ENCODE data around the gene SCFD2. TPM values are rescaled to one million over a fixed set of nuclear protein-coding genes. Genes with fewer than 3 reads are reported as not detected.
A peak's percentile ranks its signal among the peaks of the same experiment; 100 is the strongest.

SCFD2 gene
- total RNA-seq, 2 experiments from 2014 or later: 21.6 to 22.5 TPM

DNA sequence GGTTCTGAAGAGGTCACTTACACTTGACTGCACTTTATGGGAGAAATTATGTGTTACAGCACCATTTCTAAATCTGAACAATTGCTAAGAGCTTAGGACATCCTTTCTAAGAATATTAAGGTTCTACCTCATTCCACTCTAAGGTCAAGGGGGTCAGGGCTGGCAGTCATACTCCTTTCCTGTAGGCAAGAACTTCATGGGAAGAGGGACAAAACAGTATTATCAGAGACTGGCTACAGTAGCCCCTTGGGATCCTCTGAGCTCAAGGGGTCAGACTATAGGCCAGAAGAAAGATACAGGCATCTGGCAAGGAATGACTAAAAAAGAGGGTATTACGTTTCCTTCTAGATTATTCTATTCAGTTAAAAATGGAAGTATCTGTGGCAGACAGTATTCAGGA is 388.6 kb downstream of the SCFD2 start:
- POLR2A ChIA-PET: interaction anchor here (0.6 kb wide), 1 partner anchor 451 kb away, joined by 3 read pairs; no protein-coding TSS in a partner anchor
- intact Hi-C loops (cut with DNase I, micrococcal nuclease): no loop called here
- Mint-ChIP-seq H3K9me3 (ENCODE audit: low read depth) (no peaks in the 10 kb centered on the region), H3K4me1 (peaks cover 2% of the 10 kb centered on the region), H3K4me3 (no peak overlapping the region), H3K27ac (no peak overlapping the region), H3K36me3 (ENCODE audit: low read depth) (peaks cover 8% of the 10 kb centered on the region), H3K27me3 (no peaks in the 10 kb centered on the region)
- ATAC-seq: no peak
- no peak for DNase-seq
- CTCF ChIA-PET: interaction anchor here (0.7 to 1.6 kb wide), 3 partner anchors 280 to 1256 kb away, joined by 3 to 6 read pairs (median 6); no protein-coding TSS in a partner anchor

DNA sequence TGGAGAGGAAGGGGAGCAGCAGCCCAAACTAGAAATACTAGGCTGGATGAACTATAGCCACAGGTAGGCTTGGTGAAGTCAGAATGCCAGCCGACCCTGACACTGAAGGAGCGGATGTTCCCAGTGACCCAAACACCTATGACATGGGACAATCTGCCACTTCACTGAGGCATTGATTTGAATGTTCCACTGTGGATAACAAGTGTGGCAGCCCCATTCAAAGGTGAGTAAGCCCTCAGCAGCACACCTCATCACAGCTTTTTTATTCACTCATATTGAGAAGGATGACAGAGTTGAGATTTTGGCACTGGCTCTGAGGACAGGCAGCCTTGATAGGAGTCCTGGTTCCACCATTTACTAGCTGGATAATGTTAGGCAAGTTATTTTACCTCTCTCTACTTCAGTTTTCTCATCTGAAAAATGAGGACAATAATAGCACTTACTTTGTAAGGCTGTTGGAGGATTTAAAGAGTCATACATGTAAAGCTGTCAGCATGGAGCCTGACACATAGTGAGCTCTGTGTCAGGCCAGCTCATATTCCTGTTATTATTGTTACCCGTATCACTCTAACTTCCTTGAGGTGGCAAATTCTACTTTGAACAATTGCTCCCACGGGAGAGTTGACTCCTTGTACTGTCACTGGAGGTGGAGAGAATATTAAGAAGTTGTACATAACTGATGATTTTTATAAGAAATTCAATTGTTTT is 389.2 kb downstream of the SCFD2 start:
- Mint-ChIP-seq H3K36me3 (ENCODE audit: low read depth) (peaks cover 11% of the 10 kb centered on the region), H3K4me3 (no peak overlapping the region), H3K9me3 (ENCODE audit: low read depth) (no peaks in the 10 kb centered on the region), H3K27me3 (no peaks in the 10 kb centered on the region), H3K27ac (no peak overlapping the region), H3K4me1 (peaks cover 2% of the 10 kb centered on the region)
- ChIA-PET POLR2A (no interaction called here), CTCF (interaction anchor here (0.6 to 1.6 kb wide), 5 partner anchors 9 to 1257 kb away, joined by 3 to 6 read pairs (median 6); no protein-coding TSS in a partner anchor)
- intact Hi-C loops (cut with DNase I, micrococcal nuclease): no loop called here
- ATAC-seq (peak; percentile 85), DNase-seq (peak; percentile 21)

DNA sequence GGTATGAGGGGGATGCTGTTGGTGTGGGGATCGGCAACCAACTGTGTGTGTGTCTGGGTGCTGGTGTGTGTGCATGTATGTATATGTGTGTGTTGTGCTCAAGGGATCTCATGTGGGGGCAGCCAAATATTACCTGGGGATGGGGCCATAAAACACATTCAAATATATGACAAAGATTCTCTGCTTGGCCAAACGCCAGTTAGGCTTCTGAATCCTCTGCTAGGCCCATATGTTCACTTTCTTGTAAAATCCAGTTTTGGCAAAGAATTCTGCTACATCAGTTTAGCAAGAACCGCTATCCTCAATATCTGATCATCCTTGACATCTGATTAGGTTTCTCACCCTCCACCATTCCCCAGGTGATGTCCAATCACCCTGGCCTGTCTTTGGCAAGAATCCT is 397.2 kb downstream of the SCFD2 start:
- intact Hi-C loops (cut with DNase I, micrococcal nuclease): no loop called here
- DNase-seq: no peak
- ChIA-PET POLR2A (no interaction called here), CTCF (no interaction called here)
- H3K36me3 Mint-ChIP-seq (ENCODE audit: low read depth): peaks cover 15% of the 10 kb centered on the region
- H3K27ac Mint-ChIP-seq: no peak overlapping the region
- H3K4me1 Mint-ChIP-seq: no peaks in the 10 kb centered on the region
- peaks cover 1% of the 10 kb centered on the region for H3K9me3 Mint-ChIP-seq (ENCODE audit: low read depth)
- no peaks in the 10 kb centered on the region for H3K27me3 Mint-ChIP-seq
- no peak overlapping the region for H3K4me3 Mint-ChIP-seq
- ATAC-seq: no peak

DNA sequence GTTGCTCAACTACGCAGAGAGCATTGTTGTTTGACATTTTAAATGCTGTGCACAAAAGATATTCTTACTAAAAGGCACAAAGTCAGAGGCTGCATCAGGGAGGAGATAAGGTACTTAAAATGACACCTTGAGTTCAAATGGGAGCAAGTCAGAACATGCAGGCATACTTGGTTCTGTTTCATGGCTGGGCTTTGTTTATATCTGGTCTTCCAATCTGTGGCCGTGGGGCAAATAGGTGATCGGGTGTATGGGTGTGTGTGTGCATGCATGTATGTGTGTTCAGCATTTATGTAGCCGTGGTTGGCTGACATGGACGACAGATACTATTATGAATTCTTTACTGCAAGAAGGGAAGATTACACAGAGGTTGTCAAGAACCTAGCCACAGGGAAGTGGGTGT is 397.6 kb downstream of the SCFD2 start:
- intact Hi-C loops (cut with DNase I, micrococcal nuclease): no loop called here
- H3K27ac Mint-ChIP-seq: no peak overlapping the region
- H3K36me3 Mint-ChIP-seq (ENCODE audit: low read depth): peaks cover 15% of the 10 kb centered on the region
- H3K27me3 Mint-ChIP-seq: no peaks in the 10 kb centered on the region
- H3K4me1 Mint-ChIP-seq: no peaks in the 10 kb centered on the region
- ChIA-PET CTCF (no interaction called here), POLR2A (no interaction called here)
- peaks cover 1% of the 10 kb centered on the region for H3K9me3 Mint-ChIP-seq (ENCODE audit: low read depth)
- H3K4me3 Mint-ChIP-seq: no peak overlapping the region
- ATAC-seq (no peak), DNase-seq (no peak)

DNA sequence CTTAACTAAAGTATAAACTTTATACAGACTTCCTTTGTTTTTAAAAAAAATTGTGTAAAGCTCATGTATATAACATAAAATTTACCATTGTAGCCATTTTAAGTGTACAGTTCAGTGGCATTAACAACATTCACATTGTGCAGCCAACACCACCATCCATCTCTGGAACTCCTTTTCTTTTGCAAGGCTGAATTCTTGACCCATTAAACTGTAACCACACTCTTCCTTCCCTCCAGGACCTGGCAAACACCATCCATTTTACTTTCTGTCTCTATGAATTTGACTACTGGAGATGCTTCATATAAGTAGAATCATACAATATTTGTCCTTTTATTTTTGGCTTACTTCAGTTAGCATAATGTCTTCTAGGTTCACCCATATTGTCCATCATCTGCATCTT is 399.1 kb downstream of the SCFD2 start:
- ChIA-PET POLR2A (no interaction called here), CTCF (interaction anchor here (0.7 to 0.8 kb wide), 2 partner anchors 44 to 66 kb away, joined by 3 read pairs; no protein-coding TSS in a partner anchor)
- ATAC-seq (no peak), DNase-seq (no peak)
- Mint-ChIP-seq H3K27me3 (no peaks in the 10 kb centered on the region), H3K4me1 (no peaks in the 10 kb centered on the region), H3K4me3 (no peak overlapping the region), H3K36me3 (ENCODE audit: low read depth) (peaks cover 11% of the 10 kb centered on the region), H3K9me3 (ENCODE audit: low read depth) (peaks cover 1% of the 10 kb centered on the region), H3K27ac (no peak overlapping the region)
- intact Hi-C loops (cut with DNase I, micrococcal nuclease): no loop called here

DNA sequence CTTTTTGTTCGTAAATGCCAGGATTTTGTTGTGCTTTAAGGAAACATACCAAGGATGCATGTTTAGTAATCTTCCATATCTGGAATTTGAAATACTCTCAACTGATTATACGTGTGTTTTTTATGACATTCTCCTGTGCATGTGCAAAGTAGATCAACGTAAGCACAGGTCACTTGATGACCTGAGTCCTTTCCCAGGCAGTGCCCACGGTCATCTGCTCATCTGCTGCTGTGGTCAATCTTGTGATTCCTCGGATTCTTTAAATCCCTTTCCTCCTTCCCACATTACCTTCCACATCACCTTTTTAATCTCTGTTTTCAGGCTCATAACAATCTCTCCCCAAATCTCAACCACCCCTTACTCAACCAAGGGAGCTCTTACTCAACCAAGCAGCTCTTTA is 399.7 kb downstream of the SCFD2 start:
- POLR2A ChIA-PET: no interaction called here
- H3K4me1 Mint-ChIP-seq: no peaks in the 10 kb centered on the region
- H3K4me3 Mint-ChIP-seq: no peak overlapping the region
- CTCF ChIA-PET: interaction anchor here (0.7 to 0.8 kb wide), 2 partner anchors 43 to 65 kb away, joined by 3 read pairs; no protein-coding TSS in a partner anchor
- no peak overlapping the region for H3K27ac Mint-ChIP-seq
- intact Hi-C loops (cut with DNase I, micrococcal nuclease): no loop called here
- no peaks in the 10 kb centered on the region for H3K27me3 Mint-ChIP-seq
- H3K36me3 Mint-ChIP-seq (ENCODE audit: low read depth): peaks cover 10% of the 10 kb centered on the region
- no peak for ATAC-seq
- H3K9me3 Mint-ChIP-seq (ENCODE audit: low read depth): peaks cover under 1% of the 10 kb centered on the region
- no peak for DNase-seq

DNA sequence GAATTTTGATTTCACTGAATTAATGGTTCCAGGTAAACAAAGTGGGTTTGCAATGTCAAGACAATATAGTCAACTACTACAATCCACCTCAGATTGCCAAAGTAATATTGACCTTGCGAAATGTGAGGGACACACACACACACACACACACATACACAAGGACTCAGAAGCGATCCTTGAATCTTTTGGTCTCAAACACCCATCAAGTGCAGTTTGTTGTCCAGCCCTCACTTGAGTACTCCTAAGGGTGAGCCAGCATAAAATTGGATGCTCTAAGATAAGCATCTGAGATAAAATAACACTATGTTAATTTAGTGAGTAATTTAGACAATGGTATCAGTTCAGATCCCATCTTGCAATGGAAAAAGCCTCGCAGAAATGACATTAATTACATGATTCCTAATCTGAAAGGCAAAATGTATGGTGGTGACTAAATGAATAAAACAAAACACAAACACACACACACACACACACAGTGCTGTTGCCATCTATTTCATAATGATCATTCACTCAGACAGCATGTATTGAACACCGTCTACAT is 401.2 kb downstream of the SCFD2 start:
- DNase-seq: no peak
- H3K4me3 Mint-ChIP-seq: no peak overlapping the region
- H3K27ac Mint-ChIP-seq: no peak overlapping the region
- intact Hi-C loops (cut with DNase I, micrococcal nuclease): no loop called here
- no peak for ATAC-seq
- ChIA-PET POLR2A (no interaction called here), CTCF (interaction anchor here (1.0 kb wide), 1 partner anchor 19 kb away, joined by 3 read pairs; no protein-coding TSS in a partner anchor)
- H3K27me3 Mint-ChIP-seq: no peaks in the 10 kb centered on the region
- peaks cover 6% of the 10 kb centered on the region for H3K36me3 Mint-ChIP-seq (ENCODE audit: low read depth)
- H3K9me3 Mint-ChIP-seq (ENCODE audit: low read depth): no peaks in the 10 kb centered on the region
- H3K4me1 Mint-ChIP-seq: no peaks in the 10 kb centered on the region

DNA sequence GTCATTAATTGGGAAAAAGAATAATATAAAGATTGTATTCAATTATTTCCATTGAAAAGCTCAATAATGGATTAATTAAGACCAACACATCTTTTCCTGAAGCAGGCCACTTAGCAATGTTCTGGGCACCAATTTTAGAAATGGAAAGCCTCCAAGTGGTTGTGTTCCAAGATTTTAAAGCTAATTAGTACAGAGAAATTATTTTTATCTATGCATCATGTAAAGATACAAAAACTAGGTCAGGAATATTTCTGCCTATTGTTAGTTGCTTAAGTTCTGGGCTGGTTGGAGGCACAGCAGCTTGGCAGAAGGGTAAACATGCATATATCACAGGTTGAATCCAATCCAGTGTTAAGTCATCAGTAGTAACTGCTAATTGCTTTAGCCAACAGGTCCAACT is 401.9 kb downstream of the SCFD2 start:
- ChIA-PET CTCF (interaction anchor here (1.0 kb wide), 1 partner anchor 19 kb away, joined by 3 read pairs; no protein-coding TSS in a partner anchor), POLR2A (no interaction called here)
- Mint-ChIP-seq H3K4me3 (no peak overlapping the region), H3K27me3 (no peaks in the 10 kb centered on the region), H3K4me1 (no peaks in the 10 kb centered on the region), H3K9me3 (ENCODE audit: low read depth) (no peaks in the 10 kb centered on the region), H3K36me3 (ENCODE audit: low read depth) (peaks cover 6% of the 10 kb centered on the region), H3K27ac (no peak overlapping the region)
- DNase-seq: no peak
- no peak for ATAC-seq
- intact Hi-C loops (cut with DNase I, micrococcal nuclease): no loop called here

DNA sequence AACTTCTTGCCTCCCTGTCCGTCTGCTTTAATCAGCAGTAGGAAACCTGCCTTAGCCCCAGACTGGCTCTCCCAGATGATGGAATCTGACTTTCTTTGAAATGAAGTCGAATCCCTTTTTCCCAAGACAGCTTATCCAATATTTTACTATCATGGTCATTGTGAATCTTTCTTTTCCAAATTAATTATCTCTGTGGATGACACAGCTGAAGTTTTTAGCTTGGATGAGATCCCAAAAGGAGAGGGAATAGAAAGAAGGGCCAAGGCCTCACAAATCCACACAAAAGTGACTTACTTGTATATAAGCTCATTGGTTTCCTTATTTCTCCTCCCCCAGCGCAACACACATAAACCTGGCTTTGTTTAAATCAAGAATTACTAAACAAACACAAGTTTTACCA is 403.1 kb downstream of the SCFD2 start:
- POLR2A ChIA-PET: no interaction called here
- Mint-ChIP-seq H3K4me1 (no peaks in the 10 kb centered on the region), H3K4me3 (no peak overlapping the region), H3K27me3 (no peaks in the 10 kb centered on the region), H3K27ac (no peak overlapping the region), H3K36me3 (ENCODE audit: low read depth) (peaks cover 6% of the 10 kb centered on the region), H3K9me3 (ENCODE audit: low read depth) (no peaks in the 10 kb centered on the region)
- intact Hi-C loops (cut with DNase I, micrococcal nuclease): no loop called here
- CTCF ChIA-PET: interaction anchor here (1.2 kb wide), 1 partner anchor 417 kb away, joined by 3 read pairs; no protein-coding TSS in a partner anchor
- no peak for DNase-seq
- ATAC-seq: no peak

DNA sequence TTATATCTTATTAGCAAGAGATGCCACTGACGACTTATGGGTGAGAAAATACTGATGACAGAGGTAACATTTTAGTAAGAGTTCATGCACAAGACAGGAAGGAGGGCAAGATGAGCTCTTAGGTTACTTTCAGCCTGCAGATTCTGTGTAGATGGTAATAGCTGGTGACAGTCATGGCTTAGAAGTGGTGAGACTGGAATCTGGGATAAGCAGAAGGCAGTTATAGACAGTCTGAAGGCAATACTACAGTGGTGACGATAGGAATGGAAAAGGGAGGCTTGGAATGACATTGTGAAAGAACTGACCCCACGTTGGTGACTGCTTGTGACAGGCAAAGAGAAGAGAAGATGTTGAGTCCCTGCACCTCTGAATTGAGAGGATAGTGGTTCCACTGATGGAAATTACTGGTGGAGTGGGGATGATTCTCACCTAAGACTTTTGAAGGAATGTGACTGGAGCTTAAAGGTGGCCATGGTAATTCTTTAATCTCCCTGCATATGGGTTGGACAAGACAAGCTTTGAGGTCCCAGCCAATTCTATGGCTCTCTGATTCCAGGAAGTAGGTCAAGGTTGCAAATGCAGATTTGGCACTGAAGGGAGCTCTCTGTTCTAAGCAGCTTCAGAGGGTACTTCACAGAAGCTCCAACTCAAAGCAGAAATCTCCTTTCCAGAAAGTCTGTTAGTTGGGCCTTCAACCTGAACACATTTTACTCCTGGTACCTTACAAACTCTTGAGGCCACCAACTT is 404.0 kb downstream of the SCFD2 start:
- no peak overlapping the region for H3K4me3 Mint-ChIP-seq
- ChIA-PET CTCF (interaction anchor here (1.2 kb wide), 1 partner anchor 416 kb away, joined by 3 read pairs; no protein-coding TSS in a partner anchor), POLR2A (no interaction called here)
- H3K27me3 Mint-ChIP-seq: no peaks in the 10 kb centered on the region
- peaks cover 3% of the 10 kb centered on the region for H3K36me3 Mint-ChIP-seq (ENCODE audit: low read depth)
- DNase-seq (no peak), ATAC-seq (no peak)
- no peaks in the 10 kb centered on the region for H3K9me3 Mint-ChIP-seq (ENCODE audit: low read depth)
- intact Hi-C loops (cut with DNase I, micrococcal nuclease): no loop called here
- H3K4me1 Mint-ChIP-seq: no peaks in the 10 kb centered on the region
- H3K27ac Mint-ChIP-seq: no peak overlapping the region

DNA sequence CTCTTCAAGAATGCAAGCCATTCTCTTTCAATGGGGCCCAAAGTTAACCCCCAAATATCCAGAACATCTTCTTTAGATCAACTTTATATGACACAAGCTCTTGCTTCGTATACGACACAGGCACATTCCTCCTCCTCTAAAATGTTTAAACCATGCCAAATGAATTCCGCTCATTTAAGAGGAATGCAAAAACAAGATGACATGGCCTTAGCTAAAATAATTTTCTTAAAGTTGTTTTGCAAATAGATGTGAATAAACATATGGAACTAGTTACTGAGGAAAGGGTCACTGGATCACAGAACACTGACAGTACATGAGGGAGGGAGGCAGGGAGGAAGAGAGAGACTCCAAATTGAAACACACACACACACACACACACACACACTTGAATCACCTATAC is 406.3 kb downstream of the SCFD2 start:
- Mint-ChIP-seq H3K36me3 (ENCODE audit: low read depth) (no peaks in the 10 kb centered on the region), H3K27ac (no peak overlapping the region), H3K27me3 (no peaks in the 10 kb centered on the region), H3K4me3 (no peak overlapping the region), H3K4me1 (no peaks in the 10 kb centered on the region), H3K9me3 (ENCODE audit: low read depth) (no peaks in the 10 kb centered on the region)
- CTCF ChIA-PET: no interaction called here
- no peak for ATAC-seq
- no peak for DNase-seq
- POLR2A ChIA-PET: no interaction called here
- intact Hi-C loops (cut with DNase I, micrococcal nuclease): no loop called here
